H1 (cell line): ENCODE measurements around the gene PML. TPM values are rescaled to one million over a fixed set of nuclear protein-coding genes. Genes with fewer than 3 reads are reported as not detected.

Experiments used
- E2F6 ChIP-seq: IDR thresholded peaks from 2 replicates; pipeline ENCODE4 v1.6.1; 2012; ENCODE audit warnings: inconsistent platforms
- EGR1 ChIP-seq: IDR thresholded peaks from 2 replicates; pipeline ENCODE4 v1.6.1; 2011; ENCODE audit warnings: low read depth, low read length, borderline replicate concordance
- TAF1 ChIP-seq: IDR thresholded peaks from 2 replicates; pipeline ENCODE4 v1.6.1; 2011; ENCODE audit warnings: mild to moderate bottlenecking, low read depth, low read length
- TEAD4 ChIP-seq: IDR thresholded peaks from 2 replicates; pipeline ENCODE4 v1.6.1; 2012; ENCODE audit warnings: low read depth, low read length, inconsistent platforms, mixed read lengths
- polyA plus RNA-seq, 7 experiments: library from polyadenylated mRNA; depleted of rRNA in 3 of 7; stranded (reverse) in 5 of 7; unstranded in 2 of 7; fragments of >200 nt in 5 of 7; fragments of 200-250 nt in 2 of 7; gene quantifications; 1 replicate in 5 of 7; 2 replicates in 1 of 7; 4 replicates in 1 of 7; pipeline versions ENCODE4 v1.2.1 to v1.2.3, GENCODE V29; 2011 to 2013; ENCODE audit warnings: missing spikeins in 2 of 7, mixed read lengths in 2 of 7
- total RNA-seq: library from RNA; stranded (reverse); fragmentation: NEBNext Ultra II Directional; extraction: Animal tissue kit (Norgen Biotek cat#: 25700); gene quantifications from 2 replicates; pipeline ENCODE4 v1.2.1, GENCODE V29; 2021

The PML gene
- total and polyA plus RNA-seq, 2 of the 8 experiments (the other 6 are each of a cell fraction or from before 2014, with no cell fraction given) = 14.9 to 30.3 TPM

GRCh38 chr15:73982222-73982962 is 12.1 kb upstream of the PML start (continued):
- TF ChIP-seq TAF1 (no peak), E2F6 (no peak), TEAD4 (no peak), EGR1 (no peak)
